ENCODE results near the gene MORN3. TPM values are rescaled to one million over a fixed set of nuclear protein-coding genes. Genes with fewer than 3 reads are reported as not detected.
A peak's percentile ranks its signal among the peaks of the same experiment; 100 is the strongest.
"Not testable (repeated sequence)": the region's sequence is repeated elsewhere in the genome, so short reads cannot be mapped to it uniquely, and the experiment has no call there.

The MORN3 gene
- polyA plus RNA-seq, 1 experiment = 0.78 TPM

DNA sequence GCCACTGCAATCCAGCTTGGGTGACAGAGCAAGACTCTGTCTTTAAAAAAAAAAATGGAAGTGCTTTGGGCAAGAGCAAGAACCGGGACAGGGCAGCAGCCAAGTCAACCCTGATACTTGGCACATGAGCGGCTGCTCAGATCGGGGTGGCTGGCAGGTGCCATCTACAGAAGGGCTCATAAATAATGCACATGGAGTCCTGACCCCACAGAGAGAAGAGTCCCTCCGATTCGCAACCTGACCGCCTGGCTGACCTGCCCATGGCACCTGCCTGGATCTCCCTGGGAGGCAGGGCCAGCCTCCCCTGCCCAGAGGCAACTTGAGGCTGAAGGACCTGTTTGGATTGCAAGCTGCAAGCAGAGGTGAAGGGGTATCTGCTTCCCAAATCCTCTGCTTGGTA is 33.5 kb upstream of the MORN3 start:
- CTCF ChIA-PET = interaction anchor here (0.6 to 7.5 kb wide), 4 partner anchors 65 to 92 kb away, joined by 3 to 64 read pairs (median 6); partner anchors contain the start of gene RHOF
- no peak for DNase-seq (ENCODE audit: low read depth, low spot score)
- Histone ChIP-seq H3K9me3 (ENCODE audit: control insufficient read depth, insufficient read depth, low read length) (no peaks in the 10 kb centered on the region), H3K27me3 (ENCODE audit: control insufficient read depth, insufficient read depth, low read length) (peaks cover 2% of the 10 kb centered on the region), H3K27ac (ENCODE audit: low read depth, low read length) (no peak overlapping the region), H3K4me3 (ENCODE audit: low read depth, low read length) (no peak overlapping the region)
- TF ChIP-seq, protein P1, sequence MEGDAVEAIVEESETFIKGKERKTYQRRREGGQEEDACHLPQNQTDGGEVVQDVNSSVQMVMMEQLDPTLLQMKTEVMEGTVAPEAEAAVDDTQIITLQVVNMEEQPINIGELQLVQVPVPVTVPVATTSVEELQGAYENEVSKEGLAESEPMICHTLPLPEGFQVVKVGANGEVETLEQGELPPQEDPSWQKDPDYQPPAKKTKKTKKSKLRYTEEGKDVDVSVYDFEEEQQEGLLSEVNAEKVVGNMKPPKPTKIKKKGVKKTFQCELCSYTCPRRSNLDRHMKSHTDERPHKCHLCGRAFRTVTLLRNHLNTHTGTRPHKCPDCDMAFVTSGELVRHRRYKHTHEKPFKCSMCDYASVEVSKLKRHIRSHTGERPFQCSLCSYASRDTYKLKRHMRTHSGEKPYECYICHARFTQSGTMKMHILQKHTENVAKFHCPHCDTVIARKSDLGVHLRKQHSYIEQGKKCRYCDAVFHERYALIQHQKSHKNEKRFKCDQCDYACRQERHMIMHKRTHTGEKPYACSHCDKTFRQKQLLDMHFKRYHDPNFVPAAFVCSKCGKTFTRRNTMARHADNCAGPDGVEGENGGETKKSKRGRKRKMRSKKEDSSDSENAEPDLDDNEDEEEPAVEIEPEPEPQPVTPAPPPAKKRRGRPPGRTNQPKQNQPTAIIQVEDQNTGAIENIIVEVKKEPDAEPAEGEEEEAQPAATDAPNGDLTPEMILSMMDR (IDR thresholded peaks at IDR 0.05; ENCODE audit: low read depth, low read length) = no peak
- POLR2A ChIA-PET = no interaction called here

DNA sequence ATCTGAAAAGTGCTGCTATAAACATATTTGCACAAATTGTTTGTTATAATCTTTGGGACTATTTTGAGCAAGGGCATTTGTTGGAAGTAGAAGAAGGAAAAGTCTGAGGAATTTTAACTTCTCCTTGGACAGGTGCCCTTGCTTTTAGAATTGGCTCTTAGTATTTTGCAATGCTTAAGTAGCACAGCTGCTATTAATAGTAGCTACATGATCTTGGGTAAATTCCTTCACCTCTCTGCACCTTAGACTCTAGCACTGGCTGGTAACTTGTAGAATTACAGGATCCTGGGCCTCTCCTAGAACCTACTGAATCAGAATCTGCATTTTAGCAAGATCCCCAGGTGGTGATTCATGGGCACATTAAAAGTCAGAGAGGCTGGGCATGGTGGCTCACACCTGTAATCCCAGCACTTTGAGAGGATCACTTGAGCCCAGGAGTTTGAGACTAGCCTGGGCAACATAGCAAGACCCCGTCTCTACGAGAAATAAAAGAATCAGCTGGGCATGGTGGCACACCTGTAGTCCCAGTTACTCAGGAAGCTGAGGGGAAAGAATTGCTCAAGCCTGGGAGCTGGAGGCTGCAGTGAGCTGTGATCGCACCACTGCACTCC is 32.3 kb upstream of the MORN3 start:
- Histone ChIP-seq H3K27ac (ENCODE audit: low read depth, low read length) (no peak overlapping the region), H3K9me3 (ENCODE audit: control insufficient read depth, insufficient read depth, low read length) (no peaks in the 10 kb centered on the region), H3K27me3 (ENCODE audit: control insufficient read depth, insufficient read depth, low read length) (peaks cover 2% of the 10 kb centered on the region), H3K4me3 (ENCODE audit: low read depth, low read length) (no peak overlapping the region)
- ChIA-PET CTCF (interaction anchor here (0.6 to 7.5 kb wide), 5 partner anchors 12 to 149 kb away, joined by 3 to 64 read pairs (median 3); partner anchors contain the start of gene RHOF), POLR2A (interaction anchor here (1.8 kb wide), 1 partner anchor 93 kb away, joined by 7 read pairs; no protein-coding TSS in a partner anchor)
- DNase-seq (ENCODE audit: low read depth, low spot score) = no peak
- TF ChIP-seq, protein P1 (IDR thresholded peaks at IDR 0.05; ENCODE audit: low read depth, low read length) = no peak

DNA sequence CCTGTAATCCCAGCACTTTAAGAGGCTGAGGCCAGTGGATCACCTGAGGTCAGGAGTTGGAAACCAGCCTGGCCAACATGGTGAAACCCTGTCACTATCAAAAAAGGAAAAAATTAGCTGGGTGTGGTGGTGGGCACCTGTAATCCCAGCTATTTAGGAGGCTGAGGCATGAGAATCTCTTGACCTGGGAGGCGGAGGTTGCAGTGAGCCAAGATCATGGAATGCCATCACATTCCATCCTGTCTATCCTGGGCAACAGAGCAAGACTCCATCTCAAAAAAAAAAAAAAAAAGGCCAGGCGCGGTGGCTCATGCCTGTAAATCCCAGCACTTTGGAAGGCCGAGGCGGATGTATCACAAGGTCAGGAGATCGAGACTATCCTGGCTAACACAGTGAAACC is 28.4 kb upstream of the MORN3 start:
- H3K9me3 ChIP-seq (ENCODE audit: control insufficient read depth, insufficient read depth, low read length); H3K27me3 ChIP-seq (ENCODE audit: control insufficient read depth, insufficient read depth, low read length); DNase-seq (ENCODE audit: low read depth, low spot score); POLR2A ChIA-PET; H3K27ac ChIP-seq (ENCODE audit: low read depth, low read length); H3K4me3 ChIP-seq (ENCODE audit: low read depth, low read length): not testable (repeated sequence)
- CTCF ChIA-PET = interaction anchor here (0.6 to 7.5 kb wide), 11 partner anchors 11 to 191 kb away, joined by 3 to 64 read pairs (median 4); partner anchors contain the start of gene RHOF

DNA sequence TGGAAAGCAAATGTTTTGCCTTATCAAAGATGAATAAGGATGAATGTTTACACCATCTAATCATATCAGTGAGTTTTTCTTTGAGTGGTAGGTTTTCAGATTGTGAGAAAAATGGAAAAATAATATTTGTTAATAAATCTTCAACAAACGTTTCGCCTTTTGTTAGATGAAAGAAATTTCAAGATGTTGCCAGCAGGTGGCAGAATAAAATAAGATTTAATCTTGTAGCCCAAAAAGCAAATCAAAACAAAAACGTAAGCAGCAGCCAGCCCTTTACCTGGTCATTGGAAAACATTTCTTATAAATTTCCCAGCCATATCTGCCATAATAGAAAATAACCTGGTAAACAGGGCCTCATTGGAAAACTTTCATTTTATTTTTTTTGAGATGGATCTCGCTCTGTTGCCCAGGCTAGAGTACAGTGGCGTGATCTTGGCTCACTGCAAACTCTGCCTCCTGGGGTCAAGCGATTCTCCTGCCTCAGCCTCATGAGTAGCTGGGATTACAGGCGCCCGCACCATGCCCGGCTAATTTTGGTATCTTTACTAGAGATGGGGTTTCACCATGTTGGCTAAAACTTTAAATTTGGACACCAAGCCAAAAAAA is 27.7 kb upstream of the MORN3 start:
- Histone ChIP-seq H3K27me3 (ENCODE audit: control insufficient read depth, insufficient read depth, low read length) (peaks cover 2% of the 10 kb centered on the region), H3K4me3 (ENCODE audit: low read depth, low read length) (no peak overlapping the region), H3K9me3 (ENCODE audit: control insufficient read depth, insufficient read depth, low read length) (no peaks in the 10 kb centered on the region), H3K27ac (ENCODE audit: low read depth, low read length) (no peak overlapping the region)
- POLR2A ChIA-PET = interaction anchor here (0.7 kb wide), 1 partner anchor 105 kb away, joined by 5 read pairs; no protein-coding TSS in a partner anchor
- DNase-seq (ENCODE audit: low read depth, low spot score) = no peak
- CTCF ChIA-PET = interaction anchor here (0.6 to 7.5 kb wide), 9 partner anchors 23 to 192 kb away, joined by 3 to 64 read pairs (median 4); partner anchors contain the start of gene RHOF
- TF ChIP-seq, protein P1 (IDR thresholded peaks at IDR 0.05; ENCODE audit: low read depth, low read length) = peak; percentile 47

DNA sequence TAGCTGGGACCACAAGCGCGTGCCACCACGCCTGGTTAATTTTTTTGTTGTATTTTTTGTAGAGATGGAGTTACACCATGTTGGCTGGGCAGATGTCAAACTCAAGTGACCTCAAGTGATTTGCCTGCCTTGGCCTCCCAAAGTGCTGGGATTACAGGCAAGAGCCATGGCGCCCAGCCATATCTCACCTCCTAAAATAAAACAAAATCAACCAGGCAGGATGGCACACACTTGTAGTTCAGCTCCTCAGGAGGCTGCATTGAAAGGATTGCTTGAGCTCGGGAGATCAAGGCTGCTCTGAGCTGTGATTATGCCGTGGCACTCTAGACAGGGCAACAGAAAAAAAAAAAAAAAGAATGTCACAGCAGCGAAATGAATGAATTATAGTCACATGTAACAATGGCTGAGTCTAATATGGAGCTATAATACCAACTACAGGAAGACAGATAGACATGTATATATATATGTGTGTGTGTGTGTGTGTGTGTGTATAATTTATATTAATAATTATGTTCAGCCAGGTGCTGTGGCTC is 23.8 kb upstream of the MORN3 start:
- POLR2A ChIA-PET = interaction anchor here (0.7 kb wide), 1 partner anchor 83 kb away, joined by 4 read pairs; no protein-coding TSS in a partner anchor
- H3K9me3 ChIP-seq (ENCODE audit: control insufficient read depth, insufficient read depth, low read length) = no peaks in the 10 kb centered on the region
- DNase-seq (ENCODE audit: low read depth, low spot score) = no peak
- TF ChIP-seq, protein P1 (IDR thresholded peaks at IDR 0.05; ENCODE audit: low read depth, low read length) = no peak
- CTCF ChIA-PET = interaction anchor here (0.6 to 2.5 kb wide), 10 partner anchors 11 to 246 kb away, joined by 3 to 37 read pairs (median 4); partner anchors contain the start of gene RHOF
- H3K27me3 ChIP-seq (ENCODE audit: control insufficient read depth, insufficient read depth, low read length) = no peaks in the 10 kb centered on the region
- H3K4me3 ChIP-seq (ENCODE audit: low read depth, low read length) = no peak overlapping the region
- no peak overlapping the region for H3K27ac ChIP-seq (ENCODE audit: low read depth, low read length)

DNA sequence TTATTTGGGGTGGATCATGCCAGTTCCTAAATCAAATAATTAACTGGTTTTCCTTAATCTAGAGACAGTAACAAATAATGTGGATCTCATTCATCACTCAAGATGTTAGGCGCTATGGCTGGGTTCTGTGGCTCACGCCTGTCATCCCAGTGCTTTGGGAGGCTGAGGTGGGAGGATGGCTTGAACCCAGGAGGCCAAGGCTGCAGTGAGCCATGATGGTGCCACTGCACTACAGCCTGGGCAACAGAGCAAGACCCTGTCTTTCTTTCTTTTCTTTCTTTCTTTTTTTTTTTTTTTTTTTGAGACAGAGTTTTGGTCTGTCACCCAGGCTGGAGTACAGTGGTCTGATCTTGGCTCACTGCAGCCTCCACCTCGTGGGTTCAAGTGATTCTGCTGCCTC is 23.3 kb upstream of the MORN3 start:
- CTCF ChIA-PET = interaction anchor here (0.7 to 2.5 kb wide), 6 partner anchors 10 to 203 kb away, joined by 3 to 37 read pairs (median 5); partner anchors contain the start of gene RHOF
- H3K4me3 ChIP-seq (ENCODE audit: low read depth, low read length); POLR2A ChIA-PET: not testable (repeated sequence)

More for the DNA sequence above, 23.3 kb upstream of the MORN3 start:
- not testable (repeated sequence) for H3K27me3 ChIP-seq (ENCODE audit: control insufficient read depth, insufficient read depth, low read length); H3K9me3 ChIP-seq (ENCODE audit: control insufficient read depth, insufficient read depth, low read length); DNase-seq (ENCODE audit: low read depth, low spot score); H3K27ac ChIP-seq (ENCODE audit: low read depth, low read length)

Measured in AG04450 (cell line).